ENCODE measurements around the gene GFI1. TPM values are rescaled to one million over a fixed set of nuclear protein-coding genes. Genes with fewer than 3 reads are reported as not detected.

The GFI1 gene
- polyA plus RNA-seq, 5 donors, result 0.48 to 0.67 (median 0.55) TPM

- DNase-seq, result no peak
These were observed 2.1 kb upstream of the GFI1 start for GRCh38 chr1:92488832-92489231.

GRCh38 chr1:92488416-92488815 lies 1.7 kb upstream of the GFI1 start:
- DNase-seq, result no peak

DNA sequence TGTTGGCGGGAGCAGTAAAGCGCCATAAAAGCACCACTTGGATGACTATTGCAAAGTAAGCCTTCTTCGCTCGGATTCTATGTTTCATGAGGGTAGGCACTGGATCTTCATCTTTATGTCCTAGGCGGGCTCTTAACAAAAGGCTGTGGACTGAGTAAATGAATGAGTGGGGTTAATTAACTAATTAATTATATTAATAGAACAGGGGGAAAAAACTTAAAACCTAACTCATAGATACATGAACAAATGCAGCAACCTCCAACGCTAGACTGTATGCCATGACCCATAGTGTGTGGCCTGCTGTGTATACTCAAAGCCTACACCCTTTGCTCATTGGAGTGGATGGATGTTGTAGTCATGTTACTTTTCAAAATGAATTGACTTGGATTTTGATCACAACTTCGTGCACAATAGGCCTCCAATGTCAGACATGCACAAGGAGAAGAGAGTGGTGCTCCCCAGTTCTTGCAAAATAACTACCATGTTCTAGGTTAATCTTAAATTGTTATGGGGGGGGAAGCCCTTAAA lies 417 bp upstream of the GFI1 start:
- no peak for DNase-seq

DNA sequence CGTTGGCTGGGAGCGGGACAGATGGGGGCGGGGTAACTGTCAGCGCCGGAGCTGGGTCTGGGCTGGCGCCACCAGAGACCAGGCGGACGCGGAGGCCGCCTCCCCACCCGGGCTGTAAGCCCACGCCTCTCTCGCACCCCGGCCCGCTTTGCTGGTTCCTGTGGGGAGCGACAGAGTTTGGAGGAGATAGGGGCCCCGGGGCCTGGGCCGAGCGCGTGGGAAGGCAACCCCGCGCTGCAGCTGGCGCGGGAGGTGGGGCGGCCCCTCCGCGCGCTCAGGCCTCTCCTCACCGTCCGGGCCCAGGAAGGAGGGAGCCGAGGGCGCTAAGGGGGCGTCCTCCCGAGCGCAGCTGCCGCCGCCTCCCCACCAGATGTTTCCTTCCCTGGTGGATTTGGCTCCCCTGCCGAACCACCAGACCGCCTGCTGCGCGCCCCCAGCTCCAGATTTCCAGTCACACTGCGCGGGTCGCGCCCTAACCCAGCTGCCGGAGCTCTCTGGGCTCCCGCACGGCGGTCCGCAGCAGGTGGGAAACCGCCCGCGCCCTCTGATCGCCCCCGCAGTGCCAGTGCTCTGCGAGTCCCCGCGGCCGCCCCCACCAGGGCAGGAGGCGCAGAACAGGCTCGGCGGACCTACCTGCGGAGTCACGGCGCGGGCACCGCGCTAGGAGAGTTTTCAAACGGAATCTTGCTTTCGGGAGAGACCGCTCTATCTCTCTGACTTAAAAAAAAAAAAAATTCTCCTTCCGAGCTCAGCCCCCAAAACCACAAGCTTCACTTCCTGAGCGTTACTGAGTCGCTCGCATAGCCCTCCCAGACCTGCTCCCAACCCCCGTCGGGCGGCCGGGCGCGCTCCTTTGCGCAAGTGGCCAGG lies 1.1 kb downstream of the GFI1 start:
- DNase-seq, result peak in 1 of 2 donors; percentile 11

- peak; percentile 30 to 32 for DNase-seq
These were observed 2.0 kb downstream of the GFI1 start for GRCh38 chr1:92484472-92485380.

DNA sequence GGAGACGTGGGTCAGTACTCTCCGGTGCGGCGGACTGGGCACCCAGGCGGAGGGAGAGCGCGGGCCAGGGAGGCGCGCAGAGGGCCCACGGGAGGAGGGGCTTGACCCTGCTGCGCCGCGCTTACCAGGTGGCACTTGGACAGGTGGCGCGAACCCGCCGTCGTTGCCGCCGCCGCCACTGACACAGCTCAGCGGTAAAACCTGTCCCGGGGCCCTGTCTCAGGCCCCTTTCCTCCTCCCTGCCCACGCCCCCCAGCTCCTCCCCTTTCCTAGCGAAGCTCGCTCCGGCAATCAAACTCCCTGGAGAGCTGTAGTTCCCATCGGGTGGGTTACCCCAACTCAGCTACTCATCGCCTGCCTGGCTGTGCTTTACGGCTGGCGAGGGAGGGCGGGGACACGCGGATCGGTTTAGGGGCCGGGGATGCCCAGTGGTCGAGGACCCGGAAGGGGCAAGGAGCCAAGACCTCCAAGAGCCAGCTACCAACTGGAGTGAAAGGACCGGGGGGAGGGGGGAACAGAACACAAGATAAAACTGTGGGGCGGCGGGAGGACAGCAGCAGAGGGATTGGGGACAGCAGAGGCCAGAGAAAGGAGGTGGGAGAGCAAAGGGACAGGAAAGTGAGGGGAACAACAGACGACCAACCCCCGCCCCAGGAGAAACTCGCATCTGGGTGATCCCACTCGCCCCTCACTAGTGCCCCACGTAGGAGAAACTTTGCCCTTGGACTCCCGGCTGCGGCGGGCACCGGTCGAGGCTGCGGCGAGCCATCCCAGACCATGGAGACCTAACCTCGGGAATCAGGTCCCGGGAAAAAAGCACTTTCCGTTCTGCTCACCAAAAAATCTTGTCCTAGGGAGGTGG lies 2.9 kb downstream of the GFI1 start:
- DNase-seq, result peak in 1 of 2 donors; percentile 15

DNA sequence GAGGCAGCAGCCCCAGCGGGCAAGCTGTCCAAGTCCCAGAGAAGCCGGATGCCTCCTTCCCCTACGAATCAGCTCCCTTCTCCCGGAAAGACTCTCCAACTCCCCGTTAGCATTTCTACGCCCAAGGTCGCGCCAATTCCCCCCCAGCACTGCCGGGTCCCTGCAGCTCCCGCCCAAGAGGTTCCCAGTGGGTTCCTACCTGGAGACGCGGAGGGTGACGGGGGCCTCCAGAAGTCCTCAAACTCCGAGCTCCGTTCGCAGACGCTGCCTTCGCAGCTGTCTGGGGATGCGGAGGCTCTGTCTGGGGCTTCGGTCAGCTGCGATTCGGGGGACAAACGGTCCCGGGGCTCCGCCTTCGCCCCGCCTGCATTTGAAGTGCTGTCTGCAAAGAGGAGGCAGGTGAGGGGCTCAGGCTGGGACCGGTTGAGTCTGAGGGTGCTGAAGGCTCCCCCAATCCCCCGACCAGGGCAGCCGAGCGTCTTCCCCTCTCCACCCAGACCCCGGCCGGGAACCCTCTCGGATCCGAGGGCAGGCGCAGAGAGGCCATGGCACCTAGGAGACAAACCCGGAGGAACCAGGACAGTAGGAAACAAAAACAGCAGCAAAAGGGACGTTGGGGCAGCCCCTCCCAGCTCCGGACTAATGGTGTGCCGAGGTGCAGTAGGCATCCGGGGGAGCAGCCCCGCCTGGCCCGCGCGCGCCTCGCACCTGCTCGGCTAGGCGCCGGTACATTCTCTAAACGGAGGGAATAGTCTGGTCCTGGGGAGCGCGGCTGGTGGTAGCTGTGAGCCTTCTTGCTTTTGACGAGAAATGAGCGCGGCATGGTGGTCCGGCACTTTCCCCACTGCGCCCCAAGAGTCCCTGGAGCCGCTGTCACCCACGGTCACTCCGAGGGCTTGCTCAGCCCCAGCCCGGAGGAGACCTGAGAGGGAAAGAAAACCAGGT lies 3.8 kb downstream of the GFI1 start:
- DNase-seq, result peak in 1 of 2 donors; percentile 31

GRCh38 chr1:92481971-92482664 lies 4.6 kb downstream of the GFI1 start:
- DNase-seq, result peak; percentile 43 to 48

DNA sequence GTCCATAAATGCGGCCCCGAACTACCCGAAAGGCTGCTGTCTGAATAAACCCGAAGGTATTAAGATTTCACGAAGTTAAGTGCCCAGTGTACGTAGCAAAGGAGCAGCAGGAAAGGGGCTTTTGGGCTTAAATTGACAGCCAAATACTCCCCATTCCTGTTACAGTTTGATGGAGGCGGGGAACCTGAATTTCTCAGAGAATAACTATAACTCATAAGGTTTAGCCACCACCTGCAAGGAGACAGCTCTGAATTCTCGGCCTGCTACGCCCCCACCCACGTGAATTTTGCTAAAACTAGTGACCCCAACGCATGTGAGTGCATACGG lies 5.2 kb downstream of the GFI1 start:
- DNase-seq, result no peak

DNA sequence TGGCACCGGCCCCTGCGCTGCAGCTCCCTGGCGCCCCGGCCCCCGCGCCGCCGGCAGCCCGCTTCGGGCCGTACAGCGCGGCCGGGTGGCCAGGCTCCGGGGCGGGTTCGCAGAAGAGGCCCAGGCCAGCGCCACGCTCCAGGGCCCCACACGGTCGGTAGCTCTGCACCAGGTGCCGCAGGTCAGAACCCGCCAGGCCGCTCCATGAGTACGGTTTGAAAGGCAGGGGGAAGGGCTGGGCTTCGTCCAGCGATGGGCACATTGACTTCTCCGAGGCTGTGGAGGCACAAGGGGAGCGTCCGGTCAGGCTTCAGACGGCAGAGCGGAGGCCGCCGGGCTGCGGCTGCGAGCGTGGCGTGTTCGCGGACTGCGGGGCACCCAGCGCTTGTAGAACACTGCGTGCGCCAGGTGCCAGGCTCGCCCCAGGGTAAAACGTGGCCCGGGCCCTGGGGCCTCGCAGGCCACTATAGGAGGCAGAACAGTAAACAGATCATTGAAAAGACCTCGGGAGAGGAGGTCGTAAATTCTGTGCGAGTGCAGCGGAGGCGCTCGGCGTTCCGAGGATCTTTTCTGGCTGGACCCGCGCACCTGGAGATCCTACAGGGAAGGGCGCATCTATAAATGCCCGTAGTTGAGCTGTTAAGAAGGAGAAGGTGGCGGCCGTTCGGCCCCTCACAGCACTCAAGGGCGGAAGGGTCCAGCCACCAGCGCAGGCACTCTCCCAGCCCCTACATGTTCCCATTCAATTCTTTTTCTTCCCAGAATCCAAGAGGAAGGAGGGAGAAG lies 5.7 kb downstream of the GFI1 start:
- DNase-seq, result no peak

DNA sequence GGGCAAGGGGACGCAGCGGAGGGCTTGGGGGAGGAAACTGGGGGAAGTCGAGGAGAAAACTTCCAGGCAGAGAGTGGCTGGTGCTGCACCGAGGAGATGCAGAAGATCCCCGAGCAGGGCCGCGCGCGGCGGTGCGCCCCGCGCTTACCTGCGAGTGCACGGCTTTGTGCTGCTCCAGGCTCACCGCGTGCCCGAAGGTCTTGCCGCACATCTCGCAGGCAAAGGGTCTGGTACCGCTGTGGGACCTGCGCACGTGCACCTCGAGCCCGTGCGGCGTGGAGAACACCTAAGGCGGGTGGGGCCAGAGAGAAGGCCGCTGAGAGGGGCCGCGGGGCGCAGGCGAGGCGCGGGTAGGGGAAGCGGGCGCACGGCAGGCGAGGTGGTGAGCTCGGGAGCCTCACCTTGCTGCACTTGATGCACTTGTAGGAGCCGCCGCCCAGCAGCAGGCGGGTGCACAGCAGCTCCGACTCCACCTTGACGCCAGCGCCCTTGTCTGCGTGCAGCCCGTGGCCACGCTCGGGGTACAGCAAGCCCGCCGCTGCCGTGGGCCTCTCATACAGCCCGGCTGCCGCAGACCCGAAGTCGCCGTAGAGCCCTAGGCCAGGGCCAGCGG lies 6.4 kb downstream of the GFI1 start:
- DNase-seq, result no peak

- no peak for DNase-seq
These were observed 7.1 kb downstream of the GFI1 start for GRCh38 chr1:92479587-92479986.

GRCh38 chr1:92478393-92478792 lies 8.3 kb downstream of the GFI1 start:
- DNase-seq, result no peak

DNA sequence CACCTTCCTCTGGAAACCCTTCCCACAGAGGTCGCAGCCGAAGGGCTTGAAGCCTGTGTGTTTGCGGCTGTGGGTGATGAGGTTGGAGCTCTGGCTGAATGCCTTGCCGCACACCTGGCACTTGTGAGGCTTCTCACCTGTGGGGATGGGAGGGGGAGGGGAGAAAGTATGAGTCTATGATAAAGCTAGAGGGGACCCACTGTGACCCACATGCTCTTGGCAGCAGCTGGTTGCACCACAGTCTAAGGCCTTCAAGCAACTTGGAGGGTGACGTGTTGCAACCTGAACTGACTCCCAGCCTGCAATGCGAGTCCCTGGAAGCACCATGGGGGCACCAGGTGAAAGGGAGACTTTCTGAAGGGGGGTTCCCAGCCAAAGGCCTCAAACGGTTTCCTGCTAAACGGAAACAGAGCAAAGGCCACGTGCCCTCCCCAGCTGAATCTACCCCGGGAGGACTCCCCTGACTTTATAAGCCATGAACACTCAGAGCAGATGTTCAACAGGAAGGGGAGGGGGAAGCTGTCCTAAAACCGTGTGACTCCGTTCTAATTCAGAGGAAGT lies 10.6 kb downstream of the GFI1 start:
- DNase-seq, result no peak

DNA sequence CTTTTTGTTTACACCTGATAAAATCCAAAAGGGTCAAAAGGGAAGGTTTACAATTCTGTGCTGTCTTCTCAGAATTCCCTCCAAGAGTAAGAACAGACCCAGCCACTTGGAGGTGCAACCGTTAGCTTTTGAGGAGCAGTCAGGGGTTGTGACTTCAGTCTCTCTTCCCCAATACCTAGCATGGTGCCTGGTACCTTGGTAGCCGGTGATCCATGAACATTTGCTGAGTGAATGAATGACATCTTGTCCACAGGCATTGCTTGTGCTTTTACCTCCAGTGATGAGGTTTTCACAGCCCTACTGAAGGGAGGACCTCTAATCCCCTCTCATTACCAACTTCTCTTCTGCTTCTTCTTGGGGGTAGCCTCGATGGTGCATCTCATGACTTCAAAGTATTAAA lies 11.7 kb downstream of the GFI1 start:
- DNase-seq, result no peak

DNA sequence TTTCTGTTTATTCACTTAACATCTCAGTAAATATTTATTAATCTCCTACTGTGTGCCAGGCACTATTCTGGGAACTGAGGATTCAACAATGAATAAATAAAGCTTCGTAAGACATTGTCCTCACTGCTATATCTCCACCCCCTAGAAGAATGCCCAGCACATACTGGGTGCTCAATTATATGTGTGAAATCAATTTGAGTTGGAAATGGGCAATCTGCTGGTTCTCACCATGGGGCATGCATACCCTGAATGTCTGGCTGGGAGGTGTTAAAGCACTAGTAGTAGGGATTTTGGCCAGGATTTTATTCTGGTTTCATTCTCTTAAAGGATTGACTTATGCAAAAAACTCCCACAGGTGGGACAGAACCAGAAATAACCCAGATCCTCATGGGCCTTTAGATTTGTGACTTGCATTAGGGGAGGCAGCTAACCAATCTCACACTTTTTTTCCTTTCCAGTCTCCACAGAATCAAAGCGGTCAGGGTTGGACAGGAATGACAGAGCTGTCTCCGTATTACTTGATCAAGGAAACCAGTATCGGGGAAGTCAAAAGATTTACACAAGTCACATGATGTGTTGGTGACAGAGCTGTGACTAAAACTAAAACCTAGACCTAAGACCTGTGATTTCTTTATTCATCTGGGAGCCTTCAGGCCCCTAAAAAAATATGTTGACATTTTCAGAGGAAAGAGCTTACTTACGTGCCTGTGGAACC lies 12.8 kb downstream of the GFI1 start:
- DNase-seq, result no peak

- DNase-seq, result no peak
These were observed 16.5 kb downstream of the GFI1 start for GRCh38 chr1:92470216-92470615.
